ENCODE measurements around the gene SLCO4A1. TPM values are rescaled to one million over a fixed set of nuclear protein-coding genes. Genes with fewer than 3 reads are reported as not detected.

The SLCO4A1 gene
- total RNA-seq, 1 donor from 2014 or later, result 38.6 TPM

GRCh38 chr20:62637110-62637509 is 5.2 kb upstream of the SLCO4A1 start:
- Histone ChIP-seq H3K27me3 (ENCODE audit: control insufficient read depth, insufficient read depth, low read length) (peaks cover 6% of the 10 kb centered on the region), H3K4me3 (ENCODE audit: low read depth, low read length) (no peak overlapping the region), H3K36me3 (ENCODE audit: control insufficient read depth, insufficient read depth, low read length) (no peaks in the 10 kb centered on the region)
- TF ChIP-seq, protein P1, sequence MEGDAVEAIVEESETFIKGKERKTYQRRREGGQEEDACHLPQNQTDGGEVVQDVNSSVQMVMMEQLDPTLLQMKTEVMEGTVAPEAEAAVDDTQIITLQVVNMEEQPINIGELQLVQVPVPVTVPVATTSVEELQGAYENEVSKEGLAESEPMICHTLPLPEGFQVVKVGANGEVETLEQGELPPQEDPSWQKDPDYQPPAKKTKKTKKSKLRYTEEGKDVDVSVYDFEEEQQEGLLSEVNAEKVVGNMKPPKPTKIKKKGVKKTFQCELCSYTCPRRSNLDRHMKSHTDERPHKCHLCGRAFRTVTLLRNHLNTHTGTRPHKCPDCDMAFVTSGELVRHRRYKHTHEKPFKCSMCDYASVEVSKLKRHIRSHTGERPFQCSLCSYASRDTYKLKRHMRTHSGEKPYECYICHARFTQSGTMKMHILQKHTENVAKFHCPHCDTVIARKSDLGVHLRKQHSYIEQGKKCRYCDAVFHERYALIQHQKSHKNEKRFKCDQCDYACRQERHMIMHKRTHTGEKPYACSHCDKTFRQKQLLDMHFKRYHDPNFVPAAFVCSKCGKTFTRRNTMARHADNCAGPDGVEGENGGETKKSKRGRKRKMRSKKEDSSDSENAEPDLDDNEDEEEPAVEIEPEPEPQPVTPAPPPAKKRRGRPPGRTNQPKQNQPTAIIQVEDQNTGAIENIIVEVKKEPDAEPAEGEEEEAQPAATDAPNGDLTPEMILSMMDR (IDR thresholded peaks at IDR 0.05; ENCODE audit: insufficient read depth, low read length, poor library complexity, severe bottlenecking), result no peak
- DNase-seq (ENCODE audit: low read depth), result no peak

GRCh38 chr20:62637521-62638054 is 4.7 kb upstream of the SLCO4A1 start:
- Histone ChIP-seq H3K27me3 (ENCODE audit: control insufficient read depth, insufficient read depth, low read length) (peaks cover 6% of the 10 kb centered on the region), H3K36me3 (ENCODE audit: control insufficient read depth, insufficient read depth, low read length) (no peaks in the 10 kb centered on the region), H3K4me3 (ENCODE audit: low read depth, low read length) (no peak overlapping the region)
- DNase-seq (ENCODE audit: low read depth), result no peak
- TF ChIP-seq, protein P1 (IDR thresholded peaks at IDR 0.05; ENCODE audit: insufficient read depth, low read length, poor library complexity, severe bottlenecking), result no peak

- no peak overlapping the region for H3K4me3 ChIP-seq (ENCODE audit: low read depth, low read length)
- peaks cover 6% of the 10 kb centered on the region for H3K27me3 ChIP-seq (ENCODE audit: control insufficient read depth, insufficient read depth, low read length)
- H3K36me3 ChIP-seq (ENCODE audit: control insufficient read depth, insufficient read depth, low read length), result no peaks in the 10 kb centered on the region
- DNase-seq (ENCODE audit: low read depth), result no peak
- TF ChIP-seq, protein P1 (IDR thresholded peaks at IDR 0.05; ENCODE audit: insufficient read depth, low read length, poor library complexity, severe bottlenecking), result no peak
Measured at GRCh38 chr20:62638055-62638570, 4.2 kb upstream of the SLCO4A1 start.

GRCh38 chr20:62638679-62639406 is 3.5 kb upstream of the SLCO4A1 start:
- peaks cover 6% of the 10 kb centered on the region for H3K27me3 ChIP-seq (ENCODE audit: control insufficient read depth, insufficient read depth, low read length)
- H3K4me3 ChIP-seq (ENCODE audit: low read depth, low read length), result no peak overlapping the region
- H3K36me3 ChIP-seq (ENCODE audit: control insufficient read depth, insufficient read depth, low read length), result no peaks in the 10 kb centered on the region
- TF ChIP-seq, protein P1 (IDR thresholded peaks at IDR 0.05; ENCODE audit: insufficient read depth, low read length, poor library complexity, severe bottlenecking), result no peak
- DNase-seq (ENCODE audit: low read depth), result no peak

DNA sequence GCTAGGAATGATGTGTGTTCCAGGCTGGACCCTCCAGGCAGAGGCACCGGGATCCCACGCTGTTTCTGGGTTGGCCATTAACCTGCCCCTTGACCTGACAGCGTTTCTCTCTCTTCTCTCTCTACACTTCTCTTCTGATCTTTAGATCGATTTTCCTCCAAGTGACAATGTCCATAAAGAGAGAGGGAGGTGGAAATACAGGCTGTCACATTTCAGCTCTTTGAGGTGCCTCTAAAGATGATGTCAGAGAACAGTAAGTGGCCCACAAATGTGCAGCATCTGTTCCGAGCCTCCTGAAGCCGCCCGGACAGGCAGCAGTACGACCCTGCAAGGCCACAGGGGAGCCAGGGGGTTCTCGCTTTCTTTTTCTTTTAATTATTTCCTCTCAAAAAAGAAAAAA is 2.5 kb upstream of the SLCO4A1 start:
- no peaks in the 10 kb centered on the region for H3K36me3 ChIP-seq (ENCODE audit: control insufficient read depth, insufficient read depth, low read length)
- H3K27me3 ChIP-seq (ENCODE audit: control insufficient read depth, insufficient read depth, low read length), result peaks cover 6% of the 10 kb centered on the region
- no peak overlapping the region for H3K4me3 ChIP-seq (ENCODE audit: low read depth, low read length)
- DNase-seq (ENCODE audit: low read depth), result no peak
- TF ChIP-seq, protein P1 (IDR thresholded peaks at IDR 0.05; ENCODE audit: insufficient read depth, low read length, poor library complexity, severe bottlenecking), result no peak

All from kidney epithelial cell (primary cell).